Stimulated activated naive CD4-positive, alpha-beta T cell treated with Interleukin-2 at 50 U/mL for 16 hours (primary cell): ENCODE data around the gene WDR91.
A peak's percentile ranks its signal among the peaks of the same experiment; 100 is the strongest.

Experiments
- DNase-seq: peaks from one replicate; lab custom pipeline; 2025; lab: John Stamatoyannopoulos, UW

The WDR91 gene

DNA sequence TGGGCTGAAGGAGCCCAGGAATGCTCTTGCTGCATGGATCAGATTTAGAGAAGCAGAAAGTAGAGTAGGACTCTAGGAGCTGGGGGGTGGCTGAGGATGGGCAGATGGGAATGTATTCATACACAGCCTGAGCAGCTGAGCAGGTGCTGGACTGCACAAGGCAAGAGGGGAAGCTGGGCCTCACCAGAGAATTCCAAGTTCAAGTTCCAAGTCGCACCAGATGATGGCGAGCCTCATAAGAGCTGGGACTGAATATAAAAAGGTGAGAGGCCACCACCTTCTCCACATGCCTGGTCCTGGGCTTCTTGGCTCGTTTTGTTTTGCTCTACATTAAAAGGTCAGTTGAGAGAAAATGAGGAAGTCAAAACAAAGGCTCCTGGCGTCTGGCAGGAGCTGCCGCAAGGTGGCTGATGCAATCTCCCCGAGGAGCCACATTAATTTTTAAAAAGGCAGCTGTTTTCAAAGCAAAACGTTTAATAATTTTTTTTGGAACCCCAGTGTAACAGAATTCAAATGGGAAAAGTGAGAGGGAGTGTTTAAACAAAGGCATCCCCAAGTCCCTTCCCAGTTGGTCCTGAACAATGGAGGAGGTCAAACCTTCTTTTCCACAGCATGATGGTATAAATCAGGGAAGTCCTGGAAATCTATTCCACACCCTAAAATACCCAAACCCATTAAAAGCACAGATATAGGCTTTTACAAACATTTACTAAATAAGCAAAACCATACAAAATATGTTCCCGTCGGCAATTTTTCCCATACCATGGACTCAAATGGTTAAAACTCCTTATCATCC, 50.3 kb downstream of the WDR91 start:
- no peak for DNase-seq

DNA sequence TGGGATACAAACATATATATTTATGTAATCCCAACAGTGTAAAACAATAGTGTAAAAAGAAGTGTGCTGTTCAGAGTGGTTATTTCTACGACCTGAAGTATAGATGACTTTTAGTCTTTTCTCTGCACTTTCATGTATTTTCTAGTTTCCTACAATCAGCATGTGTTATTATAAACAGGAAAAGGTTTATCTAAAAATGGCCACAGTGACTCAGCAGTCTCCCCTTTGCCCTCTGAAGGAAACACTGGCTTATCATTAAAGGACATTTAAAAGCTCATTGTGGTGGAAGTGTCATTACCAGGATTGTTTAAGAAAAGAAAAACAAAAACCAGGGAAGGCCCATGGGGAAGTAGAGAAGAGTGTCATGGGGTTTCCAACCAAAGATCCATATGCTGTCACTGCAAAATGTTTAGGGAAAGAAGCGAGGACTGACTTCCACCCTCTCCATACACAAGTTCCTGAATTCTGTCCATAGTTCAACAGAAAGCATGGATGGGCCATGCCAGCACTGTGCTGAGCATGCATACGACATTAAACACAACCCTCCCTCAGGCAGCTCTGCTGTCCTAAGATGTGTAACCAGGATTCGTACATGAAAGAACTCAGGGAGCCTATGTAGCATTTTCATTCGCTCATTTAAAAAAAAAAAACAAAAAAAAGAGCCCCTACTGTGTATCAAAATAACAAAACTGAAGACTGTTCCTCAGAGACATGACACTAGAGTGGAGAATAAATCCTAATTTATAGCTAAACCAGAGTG, 51.0 kb downstream of the WDR91 start:
- DNase-seq: no peak

DNA sequence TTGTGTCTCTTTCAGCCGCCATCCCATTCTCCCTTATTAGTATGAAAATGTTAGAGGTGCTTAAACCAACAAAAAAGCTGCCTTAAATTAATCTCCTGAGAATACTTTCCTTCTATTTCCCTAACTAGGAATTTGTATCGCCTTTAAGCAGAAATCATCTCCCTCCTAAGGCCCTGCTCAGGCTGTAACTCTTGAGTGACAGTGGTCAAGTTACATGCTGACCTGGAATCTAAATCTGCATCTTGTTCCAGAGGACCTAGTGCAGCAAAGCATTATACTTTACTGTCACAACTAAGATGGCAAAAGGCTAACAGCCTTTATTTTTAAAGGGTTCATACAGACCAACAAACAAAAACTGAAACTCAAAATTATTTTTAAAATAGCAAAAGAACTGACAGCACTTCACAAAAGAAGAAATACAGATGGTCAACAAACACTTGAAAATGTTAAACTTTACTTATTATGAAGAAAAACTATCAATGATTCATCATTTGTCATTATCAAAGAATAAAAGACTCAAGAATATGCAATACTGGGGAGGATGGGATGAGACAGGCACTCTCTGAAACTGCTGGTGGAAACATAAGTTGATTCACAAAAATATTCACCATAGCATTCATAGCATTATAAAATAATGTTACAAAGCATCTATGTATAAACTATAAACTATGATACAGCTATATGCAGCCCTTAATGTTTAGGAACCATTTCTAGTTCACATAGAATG, 51.8 kb downstream of the WDR91 start:
- DNase-seq: no peak

- no peak for DNase-seq
Measured at GRCh38 chr7:135158874-135159273, 52.5 kb downstream of the WDR91 start.

- DNase-seq: no peak
Measured at GRCh38 chr7:135158141-135158655, 53.1 kb downstream of the WDR91 start.

DNA sequence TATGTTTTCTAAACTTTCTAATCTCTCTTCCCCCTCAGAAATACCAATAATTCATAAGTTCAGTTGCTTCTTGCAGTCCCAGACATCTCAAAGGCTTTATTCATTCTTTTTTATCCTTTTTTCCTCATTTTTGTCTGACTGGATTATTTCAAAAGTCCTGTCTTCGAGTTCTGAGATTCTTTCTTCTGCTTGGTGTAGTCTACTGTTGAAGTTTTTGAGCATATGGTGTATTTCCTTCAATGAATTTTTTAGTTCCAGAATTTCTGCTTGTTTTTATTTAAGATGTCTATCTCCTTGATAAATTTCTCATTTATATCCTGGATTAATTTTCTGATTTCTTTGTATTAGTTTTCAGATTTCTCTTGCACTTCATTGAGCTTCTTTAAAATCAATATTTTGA, 55.0 kb downstream of the WDR91 start:
- DNase-seq: no peak

- DNase-seq: no peak
Measured at GRCh38 chr7:135154734-135155133, 56.6 kb downstream of the WDR91 start.

DNA sequence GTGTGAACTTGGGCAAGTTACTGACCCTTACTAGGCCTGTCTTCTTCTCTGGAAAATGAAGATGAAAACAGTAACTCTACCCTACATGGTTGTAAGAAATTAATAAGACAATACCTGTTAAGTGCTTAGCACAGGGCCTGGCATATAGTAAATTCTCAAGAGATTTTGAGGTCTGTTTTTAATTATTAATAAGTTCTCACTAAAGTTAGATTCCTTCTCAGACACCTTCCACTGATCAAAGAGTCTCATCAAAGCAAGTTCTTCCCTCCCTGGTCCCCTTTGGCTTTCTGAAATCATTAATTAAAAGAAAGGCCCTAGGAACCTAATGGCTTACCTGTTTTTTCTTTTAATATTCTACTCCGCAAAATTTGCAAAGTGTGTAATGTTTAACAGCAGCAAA, 58.9 kb downstream of the WDR91 start:
- no peak for DNase-seq

- no peak for DNase-seq
Measured at GRCh38 chr7:135151533-135151932, 59.8 kb downstream of the WDR91 start.

- no peak for DNase-seq
Measured at GRCh38 chr7:135151132-135151531, 60.2 kb downstream of the WDR91 start.

DNA sequence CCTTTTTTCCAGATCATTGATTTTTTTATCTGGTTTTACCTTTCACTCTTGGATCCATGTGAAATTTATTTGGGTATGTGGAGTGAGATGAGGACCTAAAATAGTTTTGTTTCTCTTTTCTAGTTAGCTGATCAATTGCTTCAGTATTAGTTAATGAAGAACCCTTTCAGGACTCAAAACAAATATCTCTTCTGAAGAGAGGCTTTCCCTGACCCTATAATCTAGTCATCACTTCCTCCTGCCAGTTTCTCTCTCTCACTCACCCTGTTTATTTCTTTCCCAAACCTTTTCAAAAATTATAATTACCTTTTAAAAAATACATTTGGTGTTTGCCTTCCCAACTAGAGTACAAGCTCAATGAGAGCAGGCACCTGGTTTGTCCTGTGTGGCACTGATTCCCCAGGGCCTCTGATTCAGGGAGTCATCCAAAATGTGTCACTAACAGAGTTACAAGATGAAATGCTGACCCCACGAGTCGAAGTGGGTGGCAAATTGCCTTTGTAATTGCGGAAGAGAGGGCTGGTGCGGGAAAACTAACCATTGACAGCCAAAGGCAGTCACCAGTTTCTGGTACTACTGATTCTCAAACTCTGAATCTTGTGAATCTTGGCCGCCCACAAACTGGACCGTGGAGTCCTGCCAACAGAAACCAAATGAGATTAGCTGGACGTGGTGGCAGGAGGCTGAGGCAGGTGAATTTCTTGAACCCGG, 61.1 kb downstream of the WDR91 start:
- DNase-seq: no peak

DNA sequence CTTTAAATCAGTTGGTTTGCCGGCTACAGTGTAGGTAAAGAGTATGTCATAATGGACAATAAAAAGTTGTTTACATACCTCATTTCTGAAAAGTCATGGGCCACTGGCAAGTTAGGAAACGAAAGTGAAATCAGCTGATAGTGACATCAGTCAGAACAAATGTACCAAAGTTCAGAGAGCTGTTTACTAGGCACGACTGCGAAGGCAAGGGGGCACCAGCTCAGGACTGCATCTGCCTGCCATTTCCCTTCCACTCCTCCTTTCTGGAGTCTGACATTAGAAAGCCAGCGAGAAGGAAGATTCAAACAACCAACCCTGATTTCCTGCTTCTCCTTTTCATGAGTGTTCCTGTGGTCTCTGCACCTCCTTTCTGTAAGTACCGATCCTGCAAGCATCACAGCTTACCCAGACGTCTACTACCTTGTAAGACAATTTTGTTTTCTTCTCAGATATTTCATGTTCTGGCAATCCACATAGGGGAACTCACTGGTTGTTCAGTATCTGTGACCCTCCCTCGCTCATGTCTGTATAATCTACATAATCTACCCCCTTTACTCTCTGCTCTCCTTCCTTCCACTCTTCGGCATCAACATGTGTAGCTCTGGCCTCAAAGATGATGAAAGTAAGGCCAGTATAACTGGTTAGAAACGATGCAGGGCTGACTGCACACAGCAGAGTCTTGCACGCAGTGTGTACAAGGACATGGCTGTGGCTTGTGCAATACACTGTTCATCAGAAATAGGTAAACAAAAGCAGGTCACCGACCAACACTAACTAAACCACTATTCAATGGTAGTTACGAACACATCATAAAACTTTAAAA, 63.2 kb downstream of the WDR91 start, which contains the start of gene TMEM140:
TSS of gene TMEM140 (plus strand) at position 174 of the 823 bp plus-strand sequence. CDS start 16,370 bp downstream, outside the sequence.
- DNase-seq: peak; percentile 48

GRCh38 chr7:135147341-135147898, 63.9 kb downstream of the WDR91 start:
- DNase-seq: no peak

DNA sequence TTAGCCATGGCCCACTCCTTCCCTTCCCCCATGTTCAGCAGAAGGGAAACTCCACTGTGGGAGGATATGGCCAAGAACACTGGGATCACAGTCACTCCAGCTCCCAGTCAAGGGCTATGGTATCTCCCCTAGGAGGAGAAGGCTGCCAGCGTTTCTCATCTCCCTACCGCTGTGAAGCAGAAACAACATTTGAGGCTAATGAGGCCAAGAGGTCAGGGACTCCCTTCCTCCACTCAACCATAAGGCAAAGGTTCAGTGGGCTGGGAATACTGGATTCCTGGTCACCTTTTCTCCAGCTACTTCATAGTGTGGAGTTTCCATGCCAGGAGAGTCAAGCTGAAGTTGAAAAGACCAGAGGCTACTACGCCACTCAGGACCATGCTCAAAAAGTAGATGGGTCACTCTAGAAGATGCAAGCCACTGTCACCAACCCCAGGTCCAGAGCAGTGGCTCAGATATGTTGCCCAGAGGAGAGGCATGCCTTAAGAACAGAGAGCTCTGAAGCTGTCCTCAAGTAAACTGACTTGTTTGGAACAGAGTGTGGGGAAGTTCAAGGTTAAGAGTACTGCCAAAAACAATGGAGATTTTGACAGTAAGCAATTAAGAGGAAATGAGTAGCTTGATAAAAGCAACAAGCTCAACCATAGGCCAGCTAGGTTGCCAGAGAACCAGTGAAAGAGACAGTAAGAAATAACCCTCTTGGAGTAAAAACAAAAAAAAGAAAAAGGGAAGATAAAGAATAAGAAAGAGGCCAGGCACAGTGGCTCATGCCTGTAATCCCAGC, 67.2 kb downstream of the WDR91 start:
- no peak for DNase-seq
